T-helper 17 cell (primary cell): ENCODE measurements around the gene TCTA. TPM values are rescaled to one million over a fixed set of nuclear protein-coding genes. Genes with fewer than 3 reads are reported as not detected.
"Not testable (repeated sequence)": the region's sequence is repeated elsewhere in the genome, so short reads cannot be mapped to it uniquely, and the experiment has no call there.

Experiments
- ATAC-seq: fragments of 150-1000 bp; cut with Tn5 transposase; 2 replicates; pipeline ENCODE4 v1.10.0; 2021; ENCODE audit warnings: mild to moderate bottlenecking, moderate library complexity
- DNase-seq, 3 donors: peaks; one replicate each; pipeline versions ENCODE4 v3.0.0 to v3.0.0-alpha.2; 2020 to 2021
- H3K9me3 ChIP-seq: one replicate; pipeline ENCODE4 v1.7.0; 2013; ENCODE audit warnings: low read length, mild to moderate bottlenecking; ENCODE audit not compliant: control insufficient read depth, poor library complexity, severe bottlenecking
- H3K27ac Mint-ChIP-seq: one replicate; pipeline ENCODE4 v1.8.0; 2022; ENCODE audit warnings: mild to moderate bottlenecking, moderate library complexity, mixed read lengths
- H3K27me3 Mint-ChIP-seq: one replicate; pipeline ENCODE4 v1.8.0; 2022; ENCODE audit warnings: mixed read lengths
- H3K36me3 Mint-ChIP-seq: one replicate; pipeline ENCODE4 v1.8.0; 2022; ENCODE audit warnings: low read depth, mixed read lengths
- H3K4me1 Mint-ChIP-seq: one replicate; pipeline ENCODE4 v1.8.0; 2022; ENCODE audit warnings: mild to moderate bottlenecking, mixed read lengths
- H3K4me3 Mint-ChIP-seq: one replicate; pipeline ENCODE4 v1.8.0; 2022; ENCODE audit warnings: mild to moderate bottlenecking, moderate library complexity, mixed read lengths
- total RNA-seq, 4 donors: library from RNA in 2 of 4; stranded (reverse) in 2 of 4; gene quantifications; one replicate each; pipeline ENCODE4 v1.2.3 and lab custom pipeline; 2022 to 2026

The TCTA gene
- total RNA-seq, 2 donors from 2014 or later: 23.4 to 27.0 TPM

DNA sequence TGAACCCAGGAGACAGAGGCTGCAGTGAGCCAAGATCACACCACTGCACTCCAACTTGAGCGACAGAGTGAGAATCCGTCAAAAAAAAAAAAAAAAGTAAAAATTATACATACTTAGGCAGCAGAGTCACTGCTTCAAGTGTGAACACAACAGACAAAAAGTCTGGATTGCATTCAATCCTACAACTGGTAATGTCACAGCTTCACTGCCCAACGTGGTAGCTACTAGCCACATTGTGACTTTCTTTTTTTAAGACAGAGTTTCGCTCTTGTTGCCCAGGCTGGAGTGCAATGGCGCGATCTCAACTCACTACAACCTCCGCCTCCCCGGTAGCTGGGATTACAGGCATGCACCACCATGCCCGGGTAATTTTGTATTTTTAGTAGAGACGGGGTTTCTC, 20.9 kb upstream of the TCTA start:
- H3K27me3 Mint-ChIP-seq, H3K9me3 ChIP-seq, H3K4me3 Mint-ChIP-seq, ATAC-seq, H3K36me3 Mint-ChIP-seq, DNase-seq: not testable (repeated sequence)
- H3K4me1 Mint-ChIP-seq: peaks cover 48% of the 10 kb centered on the region
- H3K27ac Mint-ChIP-seq: peak overlapping the region; percentile 47

DNA sequence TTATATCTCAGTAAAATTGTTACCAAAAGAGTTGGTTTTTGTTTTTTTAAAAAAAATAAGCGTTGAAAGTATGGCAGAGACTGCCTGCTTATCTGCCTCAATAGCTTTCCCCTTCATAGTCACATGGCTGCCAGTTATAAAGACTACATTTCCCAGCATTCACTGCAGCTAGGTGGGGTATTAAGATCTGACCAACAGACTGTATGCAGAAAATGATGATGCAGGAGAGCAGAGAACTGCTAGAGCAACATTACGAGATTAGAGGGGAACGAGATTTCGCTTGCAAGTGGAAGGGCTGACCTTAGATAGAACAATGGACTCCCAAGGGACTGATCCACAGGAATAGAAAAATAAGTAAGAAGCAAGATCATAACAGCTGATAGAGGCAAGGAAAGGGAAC, 14.8 kb upstream of the TCTA start:
- no peaks in the 10 kb centered on the region for H3K27me3 Mint-ChIP-seq
- H3K9me3 ChIP-seq: no peaks in the 10 kb centered on the region
- H3K4me3 Mint-ChIP-seq: no peak overlapping the region
- peak; percentile 65 for ATAC-seq
- H3K4me1 Mint-ChIP-seq: peaks cover 54% of the 10 kb centered on the region
- peak overlapping the region; percentile 90 for H3K27ac Mint-ChIP-seq
- DNase-seq: no peak
- peaks cover 9% of the 10 kb centered on the region for H3K36me3 Mint-ChIP-seq

DNA sequence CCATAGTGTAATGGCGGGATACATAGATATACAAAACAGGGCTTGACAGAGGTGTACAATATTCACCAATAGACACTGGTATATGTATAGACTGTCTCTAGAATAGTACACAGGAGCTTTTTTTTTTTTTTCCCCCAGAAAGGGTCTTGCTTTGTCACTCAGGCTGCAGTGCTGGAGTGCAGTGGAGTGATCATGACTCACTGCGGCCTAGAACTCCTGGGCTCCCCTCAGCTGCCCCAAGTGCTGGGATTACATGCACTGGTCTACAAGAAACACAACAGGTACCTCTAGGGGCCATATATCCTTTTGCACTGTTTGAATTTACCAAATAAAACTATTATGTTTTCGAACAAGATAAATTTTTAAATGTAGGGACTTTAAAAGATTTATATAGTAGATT, 12.8 kb upstream of the TCTA start:
- no peaks in the 10 kb centered on the region for H3K27me3 Mint-ChIP-seq
- no peak overlapping the region for H3K27ac Mint-ChIP-seq
- peak overlapping the region; percentile 25 for H3K4me3 Mint-ChIP-seq
- ATAC-seq (peak; percentile 23), DNase-seq (no peak)
- H3K9me3 ChIP-seq: no peaks in the 10 kb centered on the region
- peaks cover 9% of the 10 kb centered on the region for H3K36me3 Mint-ChIP-seq
- peaks cover 49% of the 10 kb centered on the region for H3K4me1 Mint-ChIP-seq

DNA sequence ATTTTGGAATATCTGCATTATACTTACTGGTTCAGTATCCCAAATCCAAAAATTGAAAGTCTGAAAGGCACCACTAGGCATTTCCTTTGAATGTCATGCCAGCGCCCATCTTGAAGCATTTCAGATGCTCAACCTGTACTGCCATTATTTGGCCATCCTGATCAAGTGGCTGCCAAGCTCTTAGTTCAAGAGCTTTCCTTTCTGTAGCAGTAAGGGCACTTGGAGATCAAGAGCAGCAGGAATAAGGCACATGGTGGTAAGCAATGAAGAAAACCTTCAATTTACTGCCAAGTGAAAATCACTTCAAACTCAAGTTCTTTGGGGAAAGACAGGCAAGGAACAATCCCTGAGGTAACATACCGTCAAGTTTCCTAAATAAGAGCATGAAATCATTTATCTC, 10.5 kb upstream of the TCTA start:
- no peaks in the 10 kb centered on the region for H3K27me3 Mint-ChIP-seq

DNA sequence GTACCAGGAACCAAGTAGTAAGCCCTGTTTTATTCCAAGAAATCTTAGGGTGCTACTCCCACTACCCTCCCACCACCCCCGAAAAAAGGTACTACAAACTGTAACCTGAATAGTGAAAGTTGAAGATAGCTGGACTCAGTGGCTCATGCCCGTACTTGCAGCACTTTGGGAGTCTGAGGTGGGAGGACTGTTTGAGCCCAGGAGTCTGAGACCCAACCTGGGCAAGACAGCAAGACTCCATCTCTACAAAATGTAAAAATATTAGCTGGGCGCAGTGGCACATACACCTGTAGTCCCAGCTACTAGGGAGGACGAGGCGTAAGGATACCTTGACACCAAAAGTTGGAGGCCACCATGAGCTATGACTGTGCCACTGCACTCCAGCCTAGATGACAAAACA, 8.3 kb upstream of the TCTA start:
- DNase-seq (no peak), ATAC-seq (no peak)
- H3K36me3 Mint-ChIP-seq: no peaks in the 10 kb centered on the region
- H3K27ac Mint-ChIP-seq: peak overlapping the region; percentile 6
- no peak overlapping the region for H3K4me3 Mint-ChIP-seq
- H3K4me1 Mint-ChIP-seq: peaks cover 42% of the 10 kb centered on the region
- H3K27me3 Mint-ChIP-seq: no peaks in the 10 kb centered on the region
- H3K9me3 ChIP-seq: no peaks in the 10 kb centered on the region

More for the DNA sequence above, 10.5 kb upstream of the TCTA start:
- no peak overlapping the region for H3K27ac Mint-ChIP-seq
- DNase-seq: no peak
- H3K4me3 Mint-ChIP-seq: no peak overlapping the region
- peaks cover 44% of the 10 kb centered on the region for H3K4me1 Mint-ChIP-seq
- H3K9me3 ChIP-seq: no peaks in the 10 kb centered on the region
- no peak for ATAC-seq
- H3K36me3 Mint-ChIP-seq: peaks cover 6% of the 10 kb centered on the region

DNA sequence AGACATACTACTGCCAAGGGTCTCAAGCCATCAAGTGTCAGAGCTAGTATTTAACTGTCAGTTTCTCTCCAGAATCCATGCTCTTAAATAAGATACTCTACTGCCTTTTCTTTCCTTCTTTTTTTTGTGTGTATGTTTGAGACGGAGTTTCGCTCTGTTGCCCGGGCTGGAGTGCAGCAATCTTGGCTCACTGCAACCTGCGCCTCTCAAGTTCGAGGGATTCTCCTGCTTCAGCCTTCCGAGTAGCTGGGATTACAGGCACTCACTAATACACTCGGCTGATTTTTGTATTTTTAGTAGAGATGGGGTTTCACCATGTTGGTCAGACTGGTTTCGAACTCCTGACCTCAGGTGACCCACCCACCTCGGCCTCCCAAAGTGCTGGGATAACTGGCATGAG, 6.7 kb upstream of the TCTA start:
- not testable (repeated sequence) for DNase-seq, H3K27me3 Mint-ChIP-seq, H3K9me3 ChIP-seq, H3K36me3 Mint-ChIP-seq, ATAC-seq
- Mint-ChIP-seq H3K27ac (peak overlapping the region; percentile 74), H3K4me1 (peaks cover 46% of the 10 kb centered on the region), H3K4me3 (peak overlapping the region; percentile 42)

DNA sequence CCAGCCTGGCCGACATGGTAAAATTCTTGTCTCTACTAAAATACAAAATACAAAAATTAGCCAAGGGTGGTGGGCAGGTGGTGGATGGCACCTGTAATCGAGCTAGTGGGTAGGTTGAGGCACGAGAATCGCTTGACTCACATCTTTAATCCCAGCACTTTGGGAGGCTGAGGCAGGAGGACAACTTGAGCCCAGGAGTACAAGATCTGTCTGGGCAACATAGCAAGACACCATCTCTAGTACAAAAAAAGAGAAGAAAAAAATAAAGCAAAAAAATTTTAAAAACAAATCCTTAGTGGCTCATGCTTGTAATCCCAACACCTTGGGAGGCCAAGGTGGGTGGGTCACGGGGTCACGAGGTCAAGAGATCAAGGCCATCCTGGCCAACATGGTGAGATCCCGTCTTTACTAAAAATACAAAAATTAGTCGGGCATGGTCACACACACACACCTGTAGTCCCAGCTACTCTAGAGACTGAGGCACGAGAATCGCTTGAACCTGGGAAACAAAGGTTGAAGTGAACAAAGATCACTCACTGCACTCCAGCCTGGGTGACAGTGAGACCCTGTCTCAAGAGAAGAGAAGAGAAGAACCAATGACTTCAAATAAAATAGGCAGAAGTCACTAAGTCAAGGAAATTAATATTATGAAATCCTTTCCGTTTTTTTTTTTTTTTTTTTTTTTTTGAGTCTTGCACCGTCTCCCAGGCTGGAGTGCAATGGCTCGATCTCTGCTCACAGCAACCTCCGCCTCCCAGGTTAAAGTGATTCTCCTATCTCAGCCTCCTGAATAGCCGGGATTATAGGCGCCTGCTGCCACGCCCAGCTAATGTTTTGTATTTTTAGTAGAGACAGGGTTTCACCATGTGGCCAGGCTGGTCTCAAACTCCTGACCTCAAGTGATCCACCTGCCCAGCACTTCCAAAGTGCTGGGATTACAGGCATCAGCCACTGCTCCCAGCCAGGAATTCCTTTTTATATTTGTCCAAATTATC, 5.4 kb upstream of the TCTA start:
- ATAC-seq (no peak), DNase-seq (no peak)
- peaks cover 44% of the 10 kb centered on the region for H3K4me1 Mint-ChIP-seq
- H3K36me3 Mint-ChIP-seq: no peaks in the 10 kb centered on the region
- peak overlapping the region; percentile 74 for H3K27ac Mint-ChIP-seq
- H3K9me3 ChIP-seq: no peaks in the 10 kb centered on the region
- H3K4me3 Mint-ChIP-seq: peak overlapping the region; percentile 56
- no peaks in the 10 kb centered on the region for H3K27me3 Mint-ChIP-seq

DNA sequence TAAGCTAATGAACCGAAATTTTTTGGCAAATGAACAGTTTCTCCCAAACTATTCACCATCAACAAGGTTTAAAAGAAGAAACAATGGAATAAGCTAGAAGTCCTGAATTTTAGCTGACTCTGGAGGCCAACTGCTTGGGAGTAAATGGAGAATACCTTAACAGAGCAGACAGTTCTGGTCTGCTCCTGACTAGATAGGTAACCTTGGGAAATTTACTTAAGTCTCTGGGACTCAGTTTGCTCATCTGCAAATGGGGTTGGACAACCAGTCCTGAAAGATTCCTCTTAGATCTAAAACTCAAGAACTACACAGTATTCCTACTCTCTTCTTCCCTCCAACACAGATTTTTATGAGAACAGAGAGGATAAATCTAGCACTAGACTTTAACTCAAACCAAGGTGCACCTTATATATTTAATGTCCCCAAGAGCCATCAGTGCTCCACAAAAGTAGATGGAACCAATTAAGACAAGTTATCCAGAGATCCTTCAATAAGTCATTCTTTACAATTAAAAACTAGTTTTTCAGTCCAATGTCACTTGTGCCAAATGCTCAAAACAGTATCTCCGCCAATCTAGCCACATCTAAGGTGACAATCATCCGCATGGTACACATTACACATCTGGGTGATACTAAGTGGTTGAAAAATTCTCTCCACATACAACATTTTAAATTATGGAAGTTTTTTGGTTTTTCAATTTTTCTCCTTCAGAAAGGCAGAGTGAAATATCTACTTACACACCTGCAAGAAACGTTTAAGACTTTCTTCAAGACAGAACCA, 2.0 kb upstream of the TCTA start:
- no peak for ATAC-seq
- H3K9me3 ChIP-seq: no peaks in the 10 kb centered on the region
- no peak for DNase-seq
- H3K4me3 Mint-ChIP-seq: peak overlapping the region; percentile 91
- no peaks in the 10 kb centered on the region for H3K36me3 Mint-ChIP-seq
- H3K27ac Mint-ChIP-seq: peak overlapping the region; percentile 99
- H3K27me3 Mint-ChIP-seq: no peaks in the 10 kb centered on the region
- peaks cover 55% of the 10 kb centered on the region for H3K4me1 Mint-ChIP-seq

DNA sequence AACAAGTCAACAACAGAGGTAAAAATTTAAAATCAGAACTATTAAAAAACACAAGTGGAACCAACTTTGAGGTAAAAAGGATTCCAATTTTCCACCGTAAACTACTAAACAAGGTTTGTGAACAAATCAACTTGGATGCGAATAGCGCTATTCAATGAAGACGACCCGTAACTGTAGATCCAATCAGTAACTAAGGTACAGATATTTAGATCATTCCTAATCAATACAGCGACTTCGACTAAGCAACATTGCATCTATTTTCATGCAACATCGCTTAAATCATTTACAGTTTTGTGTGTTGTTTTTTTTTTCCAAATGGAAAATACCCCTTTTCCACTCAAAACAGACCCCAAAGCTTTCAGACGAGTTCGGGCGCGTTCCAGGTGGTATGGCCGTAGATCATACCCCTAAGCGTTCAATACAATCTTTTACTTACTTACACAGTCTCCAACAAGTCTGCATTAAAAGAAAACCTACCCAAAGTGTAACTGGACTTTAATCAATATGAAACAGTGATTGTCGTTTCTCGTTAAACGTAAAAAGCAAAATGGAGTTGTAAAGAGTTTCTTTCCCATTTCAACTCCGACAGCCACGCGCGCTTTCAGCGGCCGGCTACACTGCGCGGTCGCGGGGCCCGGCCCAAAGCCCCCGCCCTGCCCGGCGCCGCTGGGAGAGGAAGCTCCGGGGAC, 1.2 kb upstream of the TCTA start:
- H3K27ac Mint-ChIP-seq: peak overlapping the region; percentile 99
- peaks cover 54% of the 10 kb centered on the region for H3K4me1 Mint-ChIP-seq
- no peaks in the 10 kb centered on the region for H3K9me3 ChIP-seq
- no peak for ATAC-seq
- no peaks in the 10 kb centered on the region for H3K27me3 Mint-ChIP-seq
- H3K4me3 Mint-ChIP-seq: peak overlapping the region; percentile 91
- no peak for DNase-seq
- H3K36me3 Mint-ChIP-seq: peaks cover 2% of the 10 kb centered on the region

DNA sequence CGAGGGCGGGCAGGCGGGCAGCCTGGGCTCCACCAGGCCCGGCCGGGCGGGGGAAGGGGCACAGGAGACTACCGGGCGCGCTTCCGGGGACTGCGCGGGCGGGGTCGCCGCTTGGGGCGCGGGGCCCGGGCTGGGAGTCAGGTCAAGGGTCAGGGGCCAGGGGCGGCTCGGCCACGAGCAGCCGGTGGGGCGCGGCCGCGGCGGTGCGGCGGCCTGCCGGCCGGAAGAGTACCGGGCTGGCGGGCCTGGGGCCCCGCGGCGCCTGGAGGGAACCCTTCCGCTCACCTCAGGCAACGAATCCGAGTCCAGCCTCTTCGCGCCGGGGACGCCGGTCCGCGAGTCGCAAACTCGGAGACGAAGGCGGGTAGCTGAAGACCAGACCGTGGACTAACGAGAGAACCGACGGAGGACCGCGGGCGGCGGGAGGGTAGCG, 672 bp upstream of the TCTA start:
- H3K27me3 Mint-ChIP-seq: no peaks in the 10 kb centered on the region
- H3K4me1 Mint-ChIP-seq: peaks cover 55% of the 10 kb centered on the region
- H3K4me3 Mint-ChIP-seq: peak overlapping the region; percentile 91
- ATAC-seq (peak; percentile 5), DNase-seq (peak in 2 of 3 donors; percentile 54 to 56)
- H3K9me3 ChIP-seq: no peaks in the 10 kb centered on the region
- H3K36me3 Mint-ChIP-seq: peaks cover 2% of the 10 kb centered on the region
- H3K27ac Mint-ChIP-seq: peak overlapping the region; percentile 99

DNA sequence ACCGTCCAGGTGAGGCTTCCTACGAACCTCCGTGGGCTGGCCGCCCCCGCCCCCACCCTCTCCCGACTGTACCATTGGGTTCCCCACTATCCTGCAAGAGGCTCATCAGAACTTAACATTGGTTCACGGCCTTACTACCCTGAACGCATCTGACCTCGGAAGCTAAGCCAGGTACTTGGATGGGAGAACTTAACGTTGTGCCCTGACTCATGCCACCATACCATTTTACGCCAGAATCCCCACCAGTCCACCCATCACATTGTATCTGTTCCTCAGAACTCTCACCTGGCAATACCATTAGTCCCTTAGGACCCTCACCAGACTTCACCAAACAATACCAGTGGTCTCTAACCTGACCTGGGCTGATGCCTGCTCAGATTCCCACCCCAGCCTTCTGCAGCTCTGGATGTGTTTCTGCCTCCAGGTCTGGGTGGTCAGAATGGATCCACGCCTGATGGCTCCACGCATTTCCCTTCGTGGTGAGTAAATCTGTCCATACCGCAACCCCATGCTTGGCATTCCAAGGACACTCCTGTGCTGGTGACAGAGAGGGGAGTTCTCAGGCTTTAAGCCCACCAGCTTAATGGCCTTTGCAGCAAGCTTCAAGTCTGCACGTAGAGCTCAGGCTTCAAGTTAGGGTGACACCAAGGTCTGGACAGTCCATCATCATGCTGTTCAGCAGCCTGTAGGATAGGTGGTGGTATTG, 562 bp downstream of the TCTA start:
- peaks cover 57% of the 10 kb centered on the region for H3K4me1 Mint-ChIP-seq
- ATAC-seq (no peak), DNase-seq (no peak)
- peaks cover 2% of the 10 kb centered on the region for H3K36me3 Mint-ChIP-seq
- peak overlapping the region; percentile 91 for H3K4me3 Mint-ChIP-seq
- peak overlapping the region; percentile 99 for H3K27ac Mint-ChIP-seq
- H3K9me3 ChIP-seq: no peaks in the 10 kb centered on the region
- no peaks in the 10 kb centered on the region for H3K27me3 Mint-ChIP-seq

DNA sequence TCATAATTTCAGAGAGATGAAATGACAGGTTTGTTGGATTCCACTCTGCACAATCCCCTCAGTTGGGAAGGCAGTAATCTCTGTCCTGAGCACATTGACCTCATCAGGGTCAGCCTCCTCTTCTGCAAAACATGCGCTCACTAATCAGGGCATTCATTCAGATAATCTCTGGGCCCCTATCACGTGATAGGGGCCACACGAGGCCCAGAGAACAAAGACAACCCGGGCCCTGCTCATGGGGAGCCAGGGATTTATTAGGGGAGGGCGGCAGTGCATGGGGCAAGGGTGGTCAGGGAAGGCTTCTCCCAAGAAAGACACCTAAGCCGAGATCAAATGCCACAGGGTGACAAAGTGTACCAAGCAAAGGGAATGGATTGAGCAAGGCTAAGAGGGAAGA, 1.1 kb downstream of the TCTA start:
- no peaks in the 10 kb centered on the region for H3K9me3 ChIP-seq
- Mint-ChIP-seq H3K4me3 (peak overlapping the region; percentile 91), H3K4me1 (peaks cover 60% of the 10 kb centered on the region), H3K36me3 (peaks cover 2% of the 10 kb centered on the region), H3K27me3 (no peaks in the 10 kb centered on the region), H3K27ac (peak overlapping the region; percentile 99)
- DNase-seq: no peak
- no peak for ATAC-seq
